GM23338 (cell line): ENCODE data around the gene PAQR6. TPM values are rescaled to one million over a fixed set of nuclear protein-coding genes. Genes with fewer than 3 reads are reported as not detected.

Experiments
- ATAC-seq: fragments of 200-7000 bp; cut with Tn5 transposase; 3 replicates; pipeline ENCODE4 v1.9.1; 2020
- DNase-seq: peaks from one replicate; pipeline ENCODE4 v3.0.0-alpha.2; 2015; ENCODE audit warnings: low spot score
- H2AFZ ChIP-seq: fragments of 200-600 bp; sonication (generic); 2 replicates; pipeline ENCODE4 v1.8.0; 2016; ENCODE audit warnings: antibody characterized with exemption, mild to moderate bottlenecking, moderate library complexity
- H3F3A ChIP-seq: fragments of 200-600 bp; sonication (generic); replicated peaks from 2 replicates; pipeline ENCODE4 v1.8.0; 2017; ENCODE audit warnings: antibody characterized with exemption, mixed run types, low read depth
- H3K27ac ChIP-seq: fragments of 200-600 bp; sonication (generic); 2 replicates; pipeline ENCODE4 v1.6.1; 2016; ENCODE audit warnings: low read depth
- H3K27me3 ChIP-seq: fragments of 200-600 bp; sonication (generic); 2 replicates; pipeline ENCODE4 v1.8.0; 2016; ENCODE audit warnings: mild to moderate bottlenecking, mixed run types, moderate library complexity; ENCODE audit not compliant: insufficient read depth
- H3K36me3 ChIP-seq: fragments of 200-600 bp; sonication (generic); 2 replicates; pipeline ENCODE4 v1.8.0; 2016; ENCODE audit warnings: mild to moderate bottlenecking; ENCODE audit not compliant: insufficient read depth
- H3K4me1 ChIP-seq: fragments of 200-600 bp; sonication (generic); 2 replicates; pipeline ENCODE4 v1.8.0; 2016; ENCODE audit warnings: mild to moderate bottlenecking, moderate library complexity; ENCODE audit not compliant: insufficient read depth
- H3K4me2 ChIP-seq: fragments of 200-600 bp; sonication (generic); 2 replicates; pipeline ENCODE4 v1.7.1; 2017; ENCODE audit warnings: mixed run types
- H3K4me3 ChIP-seq: fragments of 200-600 bp; sonication (generic); 2 replicates; pipeline ENCODE4 v1.6.1; 2016; ENCODE audit warnings: mixed run types
- H3K79me2 ChIP-seq: fragments of 200-600 bp; sonication (generic); replicated peaks from 2 replicates; pipeline ENCODE4 v1.8.0; 2017; ENCODE audit warnings: mild to moderate bottlenecking; ENCODE audit not compliant: insufficient read depth
- H3K9me2 ChIP-seq: fragments of 200-600 bp; sonication (generic); 2 replicates; pipeline ENCODE4 v1.8.0; 2017; ENCODE audit not compliant: insufficient read depth
- H4K20me1 ChIP-seq: fragments of 200-600 bp; sonication (generic); replicated peaks from 2 replicates; pipeline ENCODE4 v1.8.0; 2017; ENCODE audit warnings: mild to moderate bottlenecking; ENCODE audit not compliant: insufficient read depth
- H3K27ac Mint-ChIP-seq: 2 replicates; pipeline ENCODE4 v1.8.0; 2020; ENCODE audit warnings: inconsistent platforms, mild to moderate bottlenecking, moderate library complexity, mixed read lengths
- H3K27me3 Mint-ChIP-seq: 3 replicates; pipeline ENCODE4 v1.8.0; 2022; ENCODE audit warnings: low read depth, mild to moderate bottlenecking, moderate library complexity, mixed read lengths, inconsistent platforms; ENCODE audit not compliant: insufficient read depth, poor library complexity
- H3K36me3 Mint-ChIP-seq: 3 replicates; pipeline ENCODE4 v1.8.0; 2021; ENCODE audit warnings: low read depth, mild to moderate bottlenecking, inconsistent platforms, moderate library complexity, mixed read lengths
- H3K4me1 Mint-ChIP-seq: 3 replicates; pipeline ENCODE4 v1.8.0; 2020; ENCODE audit warnings: mild to moderate bottlenecking, inconsistent platforms, mixed read lengths
- H3K4me3 Mint-ChIP-seq: 3 replicates; pipeline ENCODE4 v1.8.0; 2021; ENCODE audit warnings: moderate library complexity, mild to moderate bottlenecking, inconsistent platforms, mixed read lengths
- H3K9me3 Mint-ChIP-seq: 3 replicates; pipeline ENCODE4 v1.8.0; 2020; ENCODE audit warnings: moderate library complexity, mild to moderate bottlenecking, inconsistent platforms, mixed read lengths
- CTCF ChIP-seq, 2 experiments: fragments of 200-600 bp in 1 of 2; sonication (generic) in 1 of 2; conservative IDR thresholded peaks; 2 replicates each; pipeline versions ENCODE4 v1.5.1 to v1.6.1; 2016 to 2017; ENCODE audit warnings: antibody characterized with exemption in 2 of 2, low read depth in 2 of 2, mild to moderate bottlenecking in 2 of 2, moderate library complexity in 1 of 2
- ETS1 ChIP-seq: IDR thresholded peaks from 2 replicates; pipeline ENCODE4 v1.6.1; 2016; ENCODE audit warnings: antibody characterized with exemption
- EZH2 ChIP-seq: fragments of 200-600 bp; sonication (generic); IDR thresholded peaks from one replicate; pipeline ENCODE4 v1.8.0; 2017; ENCODE audit warnings: antibody characterized with exemption, mild to moderate bottlenecking, low read depth; ENCODE audit not compliant: unreplicated experiment
- EZH2phosphoT487 ChIP-seq: fragments of 200-600 bp; sonication (generic); IDR thresholded peaks from one replicate; pipeline ENCODE4 v1.8.1; 2018; ENCODE audit warnings: antibody characterized with exemption; ENCODE audit not compliant: unreplicated experiment
- JUNB ChIP-seq: IDR thresholded peaks from one replicate; pipeline ENCODE4 v1.6.1; 2016; ENCODE audit warnings: antibody characterized with exemption; ENCODE audit not compliant: unreplicated experiment
- NANOG ChIP-seq: IDR thresholded peaks from 2 replicates; pipeline ENCODE4 v1.6.1; 2016; ENCODE audit warnings: antibody characterized with exemption, borderline replicate concordance
- POLR2AphosphoS5 ChIP-seq: IDR thresholded peaks from 2 replicates; pipeline ENCODE4 v1.6.1; 2016; ENCODE audit warnings: antibody characterized with exemption, low read depth
- STAT1 ChIP-seq: IDR thresholded peaks from one replicate; pipeline ENCODE4 v1.6.1; 2016; ENCODE audit warnings: antibody characterized with exemption; ENCODE audit not compliant: unreplicated experiment
- ZNF114 ChIP-seq: fragments of 250-450 bp; sonication (Bioruptor Pico); IDR thresholded peaks from 2 replicates; pipeline ENCODE4 v1.5.0; 2020; ENCODE audit warnings: mild to moderate bottlenecking, moderate library complexity
- ZNF331 ChIP-seq: fragments of 250-450 bp; sonication (Bioruptor Pico); IDR thresholded peaks from 2 replicates; pipeline ENCODE4 v1.5.0; 2020; ENCODE audit warnings: low read depth, mild to moderate bottlenecking, moderate library complexity
- ZNF462 ChIP-seq: fragments of 250-450 bp; sonication (Bioruptor Pico); IDR thresholded peaks from 2 replicates; pipeline ENCODE4 v1.5.0; 2020; ENCODE audit warnings: mild to moderate bottlenecking, moderate library complexity
- polyA plus RNA-seq: library from polyadenylated mRNA; unstranded; fragments of >200 nt; fragmentation: Nextera tagmentation; extraction: Ambion mirVana; gene quantifications from 2 replicates; pipeline ENCODE4 v1.2.1, GENCODE V29; 2016
- total RNA-seq: library from RNA; depleted of rRNA; stranded (reverse); fragments of >200 nt; shearing (Covaris generic); gene quantifications from 2 replicates; pipeline ENCODE4 v1.2.3, GENCODE V29; 2014
- TF ChIP-seq, protein P1 (sequence below): IDR thresholded peaks from one replicate; pipeline ENCODE4 v1.6.1; 2018; ENCODE audit warnings: antibody characterized with exemption; ENCODE audit not compliant: unreplicated experiment

PAQR6 gene
- total and polyA plus RNA-seq, 2 experiments from 2014 or later, result 2.4 to 4.2 TPM

- TF ChIP-seq CTCF (conservative IDR thresholded peaks at IDR 0.05; ENCODE audit: low read depth in 2 of 2), result no peak
- no peak for TF ChIP-seq EZH2
- no peak for TF ChIP-seq POLR2AphosphoS5
- no peak for TF ChIP-seq ZNF331 (CRISPR knock-in tag)
- no peak for TF ChIP-seq STAT1
- TF ChIP-seq NANOG, result no peak
Observed at GRCh38 chr1:156214024-156214748, 33.7 kb downstream of the PAQR6 start (continued).

GRCh38 chr1:156213644-156213966, 34.3 kb downstream of the PAQR6 start:
- H3K4me3 Mint-ChIP-seq, result peak overlapping the region; percentile 96
- H3K9me3 Mint-ChIP-seq, result no peaks in the 10 kb centered on the region
- no peaks in the 10 kb centered on the region for H3K27me3 ChIP-seq
- H3K27ac ChIP-seq, result peak overlapping the region; percentile 96
- H3K27ac Mint-ChIP-seq, result peak overlapping the region; percentile 100
- peaks cover 50% of the 10 kb centered on the region for H3K79me2 ChIP-seq
- H3K36me3 Mint-ChIP-seq, result peaks cover 23% of the 10 kb centered on the region
- TF ChIP-seq JUNB (no peak), ZNF462 (CRISPR knock-in tag) (no peak), ETS1 (no peak), EZH2phosphoT487 (no peak), ZNF114 (no peak)
- TF ChIP-seq, protein P1, sequence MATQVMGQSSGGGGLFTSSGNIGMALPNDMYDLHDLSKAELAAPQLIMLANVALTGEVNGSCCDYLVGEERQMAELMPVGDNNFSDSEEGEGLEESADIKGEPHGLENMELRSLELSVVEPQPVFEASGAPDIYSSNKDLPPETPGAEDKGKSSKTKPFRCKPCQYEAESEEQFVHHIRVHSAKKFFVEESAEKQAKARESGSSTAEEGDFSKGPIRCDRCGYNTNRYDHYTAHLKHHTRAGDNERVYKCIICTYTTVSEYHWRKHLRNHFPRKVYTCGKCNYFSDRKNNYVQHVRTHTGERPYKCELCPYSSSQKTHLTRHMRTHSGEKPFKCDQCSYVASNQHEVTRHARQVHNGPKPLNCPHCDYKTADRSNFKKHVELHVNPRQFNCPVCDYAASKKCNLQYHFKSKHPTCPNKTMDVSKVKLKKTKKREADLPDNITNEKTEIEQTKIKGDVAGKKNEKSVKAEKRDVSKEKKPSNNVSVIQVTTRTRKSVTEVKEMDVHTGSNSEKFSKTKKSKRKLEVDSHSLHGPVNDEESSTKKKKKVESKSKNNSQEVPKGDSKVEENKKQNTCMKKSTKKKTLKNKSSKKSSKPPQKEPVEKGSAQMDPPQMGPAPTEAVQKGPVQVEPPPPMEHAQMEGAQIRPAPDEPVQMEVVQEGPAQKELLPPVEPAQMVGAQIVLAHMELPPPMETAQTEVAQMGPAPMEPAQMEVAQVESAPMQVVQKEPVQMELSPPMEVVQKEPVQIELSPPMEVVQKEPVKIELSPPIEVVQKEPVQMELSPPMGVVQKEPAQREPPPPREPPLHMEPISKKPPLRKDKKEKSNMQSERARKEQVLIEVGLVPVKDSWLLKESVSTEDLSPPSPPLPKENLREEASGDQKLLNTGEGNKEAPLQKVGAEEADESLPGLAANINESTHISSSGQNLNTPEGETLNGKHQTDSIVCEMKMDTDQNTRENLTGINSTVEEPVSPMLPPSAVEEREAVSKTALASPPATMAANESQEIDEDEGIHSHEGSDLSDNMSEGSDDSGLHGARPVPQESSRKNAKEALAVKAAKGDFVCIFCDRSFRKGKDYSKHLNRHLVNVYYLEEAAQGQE, result no peak
- no peaks in the 10 kb centered on the region for H3K9me2 ChIP-seq
- peaks cover 27% of the 10 kb centered on the region for H3K4me1 ChIP-seq
- no peak overlapping the region for H2AFZ ChIP-seq
- no peak for ATAC-seq
- H3K4me2 ChIP-seq, result peak overlapping the region; percentile 98
- DNase-seq, result no peak
- H4K20me1 ChIP-seq, result peaks cover 11% of the 10 kb centered on the region; the same call in 1 of the 2 replicates
- H3K4me3 ChIP-seq, result peak overlapping the region; percentile 64
- H3K4me1 Mint-ChIP-seq, result peaks cover 25% of the 10 kb centered on the region
- H3K27me3 Mint-ChIP-seq, result peaks cover 11% of the 10 kb centered on the region
- H3F3A ChIP-seq, result peaks cover 11% of the 10 kb centered on the region; the same call in 1 of the 2 replicates
- 0 out of 2 replicates have a peak, but pooled peaks cover 5% of the 10 kb centered on the region for H3K36me3 ChIP-seq
